Measurements from ENCODE around the gene LTB4R2.
"Not testable (repeated sequence)": the region's sequence is repeated elsewhere in the genome, so short reads cannot be mapped to it uniquely, and the experiment has no call there.

The LTB4R2 gene

DNA sequence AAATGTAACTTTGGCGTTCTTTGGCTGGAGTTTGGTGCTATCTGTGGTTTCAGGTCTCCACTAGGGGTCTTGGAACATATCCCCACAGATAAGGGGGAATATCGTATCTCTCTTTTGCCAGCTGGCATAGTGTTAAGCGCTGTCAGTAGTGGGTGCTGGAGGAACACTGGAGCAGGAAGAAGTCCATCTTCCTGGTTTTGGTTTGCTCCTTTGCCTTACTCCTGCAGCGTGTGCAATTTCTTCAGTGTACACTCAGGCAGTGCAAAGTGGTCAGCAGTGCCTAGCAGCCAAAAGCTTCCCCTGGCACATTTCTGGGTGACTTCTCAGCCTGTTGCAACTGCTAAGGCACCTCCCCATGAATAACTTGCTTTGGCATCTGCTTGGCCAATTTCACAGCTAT is 41.6 kb downstream of the LTB4R2 start:
- Mint-ChIP-seq H3K9me3 (no peaks in the 10 kb centered on the region), H3K27me3 (peaks cover 51% of the 10 kb centered on the region), H3K4me3 (no peak overlapping the region), H3K4me1 (ENCODE audit: low read depth) (peaks cover 8% of the 10 kb centered on the region), H3K36me3 (ENCODE audit: low read depth) (no peaks in the 10 kb centered on the region), H3K27ac (no peak overlapping the region)

DNA sequence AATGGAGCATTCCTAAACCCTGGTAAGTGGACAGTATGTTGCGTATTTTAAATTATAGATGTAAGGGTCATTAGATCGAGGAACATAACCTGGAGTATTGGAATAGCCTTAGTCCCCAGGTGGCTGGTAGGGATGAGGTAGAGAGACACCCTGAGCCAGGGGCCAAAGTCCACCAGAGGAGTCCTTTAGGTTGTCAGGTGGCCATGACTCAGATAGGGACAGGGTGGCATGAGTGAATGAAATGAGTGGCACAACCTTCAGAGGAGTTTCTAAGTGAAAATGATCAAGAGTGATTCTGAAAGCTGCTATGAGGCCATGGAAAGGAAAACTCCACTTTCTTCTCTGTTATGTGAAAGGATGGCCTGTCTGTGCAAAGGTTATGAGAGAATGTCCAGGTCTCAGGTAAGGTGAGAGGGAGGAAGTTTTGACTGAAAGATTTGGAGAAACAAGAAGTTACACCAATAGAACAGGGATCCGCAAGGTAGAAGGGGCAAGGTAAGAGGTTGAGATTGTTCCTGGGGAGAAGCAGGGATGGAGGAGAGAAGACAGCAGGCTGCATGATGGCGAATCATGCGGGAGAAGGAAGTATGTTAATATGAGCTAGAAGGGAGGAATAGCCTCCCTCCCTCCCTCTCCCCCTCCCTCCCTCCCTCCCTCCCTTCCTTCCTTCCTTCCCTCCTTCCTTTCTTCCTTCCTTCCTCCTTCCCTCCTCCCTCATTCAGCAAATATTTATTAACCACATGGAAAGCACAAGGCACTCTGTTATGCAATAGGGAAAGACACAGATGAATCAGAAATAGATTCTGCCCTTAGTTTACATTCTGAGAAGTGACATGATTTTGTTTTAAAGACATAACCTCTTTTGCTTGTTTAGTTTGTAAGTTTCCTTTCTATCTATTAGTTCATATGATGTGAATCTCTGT is 43.9 kb downstream of the LTB4R2 start:
- no peaks in the 10 kb centered on the region for H3K36me3 Mint-ChIP-seq (ENCODE audit: low read depth)
- no peak overlapping the region for H3K4me3 Mint-ChIP-seq
- peaks cover 45% of the 10 kb centered on the region for H3K27me3 Mint-ChIP-seq
- no peaks in the 10 kb centered on the region for H3K9me3 Mint-ChIP-seq
- H3K4me1 Mint-ChIP-seq (ENCODE audit: low read depth): peaks cover 8% of the 10 kb centered on the region
- no peak overlapping the region for H3K27ac Mint-ChIP-seq

DNA sequence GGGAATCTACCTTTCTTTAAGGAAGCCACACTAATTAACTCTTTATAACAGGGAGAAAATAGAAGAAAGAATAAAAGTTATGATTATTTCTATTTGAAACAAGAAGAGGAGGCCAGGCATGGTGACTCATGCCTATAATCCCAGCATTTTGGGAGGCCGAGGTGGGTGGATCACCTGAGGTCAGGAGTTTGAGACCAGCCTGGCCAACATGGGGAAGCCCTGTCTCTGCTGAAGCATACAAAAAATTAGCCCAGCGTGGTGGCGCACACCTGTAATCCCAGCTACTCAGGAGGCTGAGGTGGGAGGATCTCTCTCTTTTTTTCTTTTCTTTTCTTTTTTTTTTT is 44.5 kb downstream of the LTB4R2 start:
- peaks cover 42% of the 10 kb centered on the region for H3K27me3 Mint-ChIP-seq
- not testable (repeated sequence) for H3K4me3 Mint-ChIP-seq; H3K36me3 Mint-ChIP-seq (ENCODE audit: low read depth); H3K27ac Mint-ChIP-seq; H3K9me3 Mint-ChIP-seq; H3K4me1 Mint-ChIP-seq (ENCODE audit: low read depth)

DNA sequence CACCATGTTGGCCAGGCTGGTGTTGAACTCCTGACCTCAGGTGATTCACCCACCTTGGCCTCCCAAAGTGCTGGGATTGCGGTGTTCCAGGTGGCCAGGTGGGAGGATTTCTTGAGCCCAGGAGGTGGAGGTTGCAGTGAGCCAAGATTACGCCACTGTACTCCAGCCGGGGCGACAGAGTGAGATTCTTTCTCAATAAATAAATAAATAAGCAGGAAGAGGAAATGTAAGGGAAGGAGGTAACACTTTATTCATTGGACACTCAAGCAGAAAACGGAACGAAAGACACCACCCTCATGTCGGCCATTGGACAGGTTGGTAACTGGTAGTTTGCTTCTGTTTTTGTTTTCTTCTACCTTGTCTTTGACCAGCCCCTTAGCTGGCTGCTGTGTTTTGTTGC is 45.1 kb downstream of the LTB4R2 start:
- Mint-ChIP-seq H3K9me3 (no peaks in the 10 kb centered on the region), H3K27me3 (peaks cover 42% of the 10 kb centered on the region), H3K4me3 (no peak overlapping the region), H3K27ac (no peak overlapping the region), H3K36me3 (ENCODE audit: low read depth) (no peaks in the 10 kb centered on the region), H3K4me1 (ENCODE audit: low read depth) (peaks cover 8% of the 10 kb centered on the region)

DNA sequence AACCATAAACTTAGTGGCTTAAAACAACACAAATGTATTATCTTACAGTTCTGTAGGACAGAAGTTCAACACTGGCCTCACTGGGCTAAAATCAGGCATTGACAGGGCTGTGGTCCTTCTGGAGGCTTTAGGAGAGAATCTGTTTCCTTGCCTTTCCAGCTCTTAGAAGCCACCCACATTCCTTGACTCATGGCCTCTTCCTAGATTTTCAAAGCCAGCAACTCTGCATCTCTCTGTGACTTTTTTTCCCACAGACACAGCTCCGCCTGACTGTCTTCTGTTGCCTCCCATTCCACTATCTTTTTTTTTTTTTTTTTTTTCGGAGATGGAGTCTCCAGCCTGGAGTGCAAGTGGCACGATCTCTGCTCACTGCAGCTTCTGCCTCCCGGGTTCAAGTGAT is 46.3 kb downstream of the LTB4R2 start:
- H3K9me3 Mint-ChIP-seq: no peaks in the 10 kb centered on the region
- peaks cover 37% of the 10 kb centered on the region for H3K27me3 Mint-ChIP-seq
- H3K36me3 Mint-ChIP-seq (ENCODE audit: low read depth): no peaks in the 10 kb centered on the region
- no peak overlapping the region for H3K27ac Mint-ChIP-seq
- H3K4me3 Mint-ChIP-seq: no peak overlapping the region
- H3K4me1 Mint-ChIP-seq (ENCODE audit: low read depth): peaks cover 8% of the 10 kb centered on the region

DNA sequence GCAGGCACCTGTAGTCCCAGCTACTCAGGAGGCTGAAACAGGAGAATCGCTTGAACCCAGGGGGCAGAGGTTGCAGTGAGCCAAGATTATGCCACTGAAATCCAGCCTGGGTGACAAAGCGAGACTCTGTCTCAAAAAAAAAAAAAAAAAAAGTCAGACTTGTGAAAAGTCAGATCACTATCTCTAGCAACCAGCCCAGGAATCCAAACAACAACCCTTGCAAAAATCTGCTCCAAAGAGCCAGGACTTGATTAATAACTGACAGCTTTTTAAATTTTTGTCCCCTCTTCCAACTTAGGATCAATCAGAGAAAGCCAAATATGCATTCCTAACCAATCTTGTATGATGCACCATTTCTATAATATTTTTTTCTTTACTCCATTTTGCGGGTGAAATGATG is 50.3 kb downstream of the LTB4R2 start:
- no peaks in the 10 kb centered on the region for H3K9me3 Mint-ChIP-seq
- peaks cover 35% of the 10 kb centered on the region for H3K27me3 Mint-ChIP-seq
- no peaks in the 10 kb centered on the region for H3K36me3 Mint-ChIP-seq (ENCODE audit: low read depth)
- H3K4me3 Mint-ChIP-seq: no peak overlapping the region
- peaks cover 4% of the 10 kb centered on the region for H3K4me1 Mint-ChIP-seq (ENCODE audit: low read depth)
- no peak overlapping the region for H3K27ac Mint-ChIP-seq

DNA sequence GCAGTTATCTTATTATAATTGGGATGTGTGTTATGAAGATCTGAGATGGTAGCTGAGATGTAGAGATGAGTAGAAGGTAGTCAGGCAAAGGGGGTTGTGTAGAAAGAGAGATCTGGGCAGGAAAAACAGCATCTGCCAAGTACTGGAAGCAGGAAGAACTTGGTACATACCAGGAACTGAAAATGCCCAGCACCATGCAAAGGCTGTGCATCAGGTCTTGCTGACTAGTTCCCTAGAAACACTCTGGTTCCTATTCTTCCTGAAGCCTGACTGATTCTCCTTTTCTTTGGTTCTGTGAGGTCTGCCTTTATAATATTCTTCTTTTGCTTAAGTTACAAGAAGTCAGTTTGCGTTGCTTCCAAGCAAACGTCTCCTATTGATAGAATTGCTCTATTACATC is 51.4 kb downstream of the LTB4R2 start:
- H3K36me3 Mint-ChIP-seq (ENCODE audit: low read depth): no peaks in the 10 kb centered on the region
- no peaks in the 10 kb centered on the region for H3K9me3 Mint-ChIP-seq
- H3K27me3 Mint-ChIP-seq: peaks cover 43% of the 10 kb centered on the region
- H3K27ac Mint-ChIP-seq: no peak overlapping the region
- no peak overlapping the region for H3K4me3 Mint-ChIP-seq
- H3K4me1 Mint-ChIP-seq (ENCODE audit: low read depth): peaks cover 15% of the 10 kb centered on the region
